GM12873 (cell line): Measurements from ENCODE around the gene RASAL2.

Source experiments
- CTCF ChIP-seq: IDR thresholded peaks from 2 replicates; pipeline ENCODE4 v1.5.1; 2012; ENCODE audit warnings: low read depth, mild to moderate bottlenecking, moderate library complexity, low read length, control low read depth; ENCODE audit not compliant: insufficient read depth; ENCODE audit errors: missing control alignments

RASAL2 gene

GRCh38 chr1:178196631-178197030, 102.7 kb downstream of the RASAL2 start:
- TF ChIP-seq CTCF: no peak

- TF ChIP-seq CTCF: no peak
Observed at GRCh38 chr1:178209935-178210334, 116.0 kb downstream of the RASAL2 start.

GRCh38 chr1:178218550-178218949, 124.6 kb downstream of the RASAL2 start:
- TF ChIP-seq CTCF: no peak

GRCh38 chr1:178220094-178220493, 126.2 kb downstream of the RASAL2 start:
- no peak for TF ChIP-seq CTCF

GRCh38 chr1:178223289-178223688, 129.4 kb downstream of the RASAL2 start:
- TF ChIP-seq CTCF: no peak

- TF ChIP-seq CTCF: no peak
Observed at GRCh38 chr1:178224358-178224757, 130.5 kb downstream of the RASAL2 start.

- TF ChIP-seq CTCF: no peak
Observed at GRCh38 chr1:178230881-178231409, 137.0 kb downstream of the RASAL2 start.
